IMR-90 (cell line): ENCODE measurements around the gene PTCD1. TPM values are rescaled to one million over a fixed set of nuclear protein-coding genes. Genes with fewer than 3 reads are reported as not detected.
A peak's percentile ranks its signal among the peaks of the same experiment; 100 is the strongest.

ENCODE experiments used
- ATAC-seq: fragments of 200-7000 bp; cut with Tn5 transposase; 2 replicates; pipeline ENCODE4 v1.9.1; 2020; ENCODE audit warnings: low read depth, mild to moderate bottlenecking, moderate library complexity
- BruUV-seq: library from RNA; stranded (reverse); fragments of 400-500 nt; replicated peaks from 2 replicates; lab custom pipeline; 2021; lab: Mats Ljungman, UMichigan
- CTCF ChIA-PET: fragments of 300-600 bp; formaldehyde crosslinking; extraction: SDS; loops from one replicate; lab custom pipeline; 2021; ENCODE audit warnings: antibody characterized with exemption; lab: Yijun Ruan, JAX
- POLR2A ChIA-PET: fragments of 300-600 bp; sonication (Branson Sonifier 250); formaldehyde crosslinking; loops from one replicate; lab custom pipeline; 2022; ENCODE audit warnings: antibody characterized with exemption; ENCODE audit not compliant: unreplicated experiment; lab: Charles Lee
- DNase-seq: peaks from one replicate; pipeline ENCODE4 v3.0.0; 2013
- H2AFZ ChIP-seq: replicated peaks from 2 replicates; pipeline ENCODE3; 2013; ENCODE audit warnings: low read length, mild to moderate bottlenecking; ENCODE audit not compliant: poor library complexity
- H2AK5ac ChIP-seq: 2 replicates; pipeline ENCODE4 v1.6.1; 2013; ENCODE audit warnings: low read depth, low read length, inconsistent platforms
- H2AK9ac ChIP-seq: replicated peaks from 2 replicates; pipeline ENCODE3; 2013; ENCODE audit warnings: mild to moderate bottlenecking, low read depth, low read length, moderate library complexity; ENCODE audit not compliant: poor library complexity
- H2BK120ac ChIP-seq: 2 replicates; pipeline ENCODE4 v1.6.1; 2013; ENCODE audit warnings: low read depth, low read length, inconsistent platforms
- H2BK15ac ChIP-seq: 3 replicates; pipeline ENCODE4 v1.6.1; 2013; ENCODE audit warnings: low read depth, low read length, inconsistent platforms
- H2BK20ac ChIP-seq: 2 replicates; pipeline ENCODE4 v1.6.1; 2013; ENCODE audit warnings: low read depth, mild to moderate bottlenecking, inconsistent platforms, low read length, moderate library complexity
- H2BK5ac ChIP-seq: 2 replicates; pipeline ENCODE4 v1.6.1; 2013; ENCODE audit warnings: mild to moderate bottlenecking, low read depth, low read length, inconsistent platforms; ENCODE audit not compliant: poor library complexity, severe bottlenecking
- H3K14ac ChIP-seq: replicated peaks from 2 replicates; pipeline ENCODE4 v1.6.1; 2013; ENCODE audit warnings: low read depth, low read length, inconsistent platforms
- H3K18ac ChIP-seq: 2 replicates; pipeline ENCODE4 v1.6.1; 2013; ENCODE audit warnings: low read depth, low read length, control low read depth
- H3K23ac ChIP-seq: 2 replicates; pipeline ENCODE4 v1.6.1; 2013; ENCODE audit warnings: low read depth, low read length, inconsistent platforms
- H3K27ac ChIP-seq: 2 replicates; pipeline ENCODE4 v1.5.1; 2013; ENCODE audit warnings: mild to moderate bottlenecking, control low read depth, low read length; ENCODE audit not compliant: insufficient read depth
- H3K27me3 ChIP-seq: 2 replicates; pipeline ENCODE4 v1.6.1; 2013; ENCODE audit warnings: low read length; ENCODE audit not compliant: control insufficient read depth, insufficient read depth
- H3K36me3 ChIP-seq: 2 replicates; pipeline ENCODE4 v1.6.1; 2013; ENCODE audit warnings: low read length, mixed read lengths; ENCODE audit not compliant: control insufficient read depth, insufficient read depth
- H3K4ac ChIP-seq: 2 replicates; pipeline ENCODE4 v1.6.1; 2013; ENCODE audit warnings: low read depth, low read length, inconsistent platforms
- H3K4me1 ChIP-seq: 2 replicates; pipeline ENCODE4 v1.6.1; 2013; ENCODE audit warnings: low read length, mixed read lengths; ENCODE audit not compliant: control insufficient read depth, insufficient read depth
- H3K4me2 ChIP-seq: 2 replicates; pipeline ENCODE4 v1.6.1; 2013; ENCODE audit warnings: low read depth, mild to moderate bottlenecking, control low read depth, low read length, moderate library complexity
- H3K4me3 ChIP-seq: 2 replicates; pipeline ENCODE4 v1.5.1; 2013; ENCODE audit warnings: low read depth, mild to moderate bottlenecking, control low read depth, low read length, moderate library complexity; ENCODE audit not compliant: insufficient read depth
- H3K56ac ChIP-seq: 2 replicates; pipeline ENCODE4 v1.6.1; 2013; ENCODE audit warnings: low read length, inconsistent platforms; ENCODE audit not compliant: insufficient read depth; ENCODE audit errors: extremely low read depth
- H3K79me1 ChIP-seq, 2 experiments: 2 replicates each; pipeline ENCODE4 v1.6.1; 2013; ENCODE audit warnings: low read length in 2 of 2, inconsistent platforms in 1 of 2, low read depth in 1 of 2
- H3K9ac ChIP-seq: 2 replicates; pipeline ENCODE4 v1.6.1; 2013; ENCODE audit warnings: low read depth, low read length, control low read depth
- H3K9me1 ChIP-seq: 2 replicates; pipeline ENCODE4 v1.6.1; 2013; ENCODE audit warnings: low read length, inconsistent platforms; ENCODE audit not compliant: insufficient read depth
- H3K9me3 ChIP-seq: 2 replicates; pipeline ENCODE4 v1.6.1; 2013; ENCODE audit warnings: low read length; ENCODE audit not compliant: control insufficient read depth, insufficient read depth
- H4K20me1 ChIP-seq: 2 replicates; pipeline ENCODE4 v1.6.1; 2013; ENCODE audit warnings: low read length, inconsistent platforms; ENCODE audit not compliant: insufficient read depth
- H4K5ac ChIP-seq: 2 replicates; pipeline ENCODE4 v1.6.1; 2013; ENCODE audit warnings: mild to moderate bottlenecking, low read depth, low read length, control low read depth
- H4K8ac ChIP-seq, 2 experiments: 2 replicates each; pipeline ENCODE4 v1.6.1; 2013; ENCODE audit warnings: low read depth in 2 of 2, low read length in 2 of 2, control low read depth in 1 of 2, inconsistent platforms in 1 of 2
- H4K91ac ChIP-seq: 2 replicates; pipeline ENCODE4 v1.6.1; 2013; ENCODE audit warnings: low read depth, low read length, inconsistent platforms; ENCODE audit not compliant: insufficient read depth
- CEBPB ChIP-seq: IDR thresholded peaks from 2 replicates; pipeline ENCODE4 v1.6.1; 2012; ENCODE audit warnings: low read depth, low read length, improper control_type of control experiment
- CHD1 ChIP-seq: IDR thresholded peaks from 2 replicates; pipeline ENCODE4 v1.6.1; 2012; ENCODE audit warnings: low read depth, low read length, improper control_type of control experiment
- CTCF ChIP-seq: conservative IDR thresholded peaks from 2 replicates; pipeline ENCODE4 v1.5.1; 2012; ENCODE audit warnings: mild to moderate bottlenecking, low read depth, low read length, improper control_type of control experiment
- ELK1 ChIP-seq: fragments of 150-350 bp; IDR thresholded peaks from 2 replicates; pipeline ENCODE4 v1.6.1; 2016; ENCODE audit warnings: low read depth, mild to moderate bottlenecking, low read length, moderate library complexity, borderline replicate concordance
- FOS ChIP-seq: fragments of 150-350 bp; IDR thresholded peaks from 2 replicates; pipeline ENCODE4 v1.6.1; 2016; ENCODE audit warnings: low read depth, low read length
- MAFK ChIP-seq: IDR thresholded peaks from 2 replicates; pipeline ENCODE4 v1.6.1; 2012; ENCODE audit warnings: low read depth, low read length, improper control_type of control experiment
- MAZ ChIP-seq: IDR thresholded peaks from 2 replicates; pipeline ENCODE4 v1.6.1; 2012; ENCODE audit warnings: low read depth, mild to moderate bottlenecking, low read length, improper control_type of control experiment, moderate library complexity, borderline replicate concordance
- MXI1 ChIP-seq: IDR thresholded peaks from 2 replicates; pipeline ENCODE4 v1.6.1; 2012; ENCODE audit warnings: low read depth, mild to moderate bottlenecking, low read length, moderate library complexity, borderline replicate concordance
- NFE2L2 ChIP-seq: fragments of 150-350 bp; IDR thresholded peaks from 2 replicates; pipeline ENCODE4 v1.6.1; 2016; ENCODE audit warnings: low read depth, mild to moderate bottlenecking, low read length
- RCOR1 ChIP-seq: IDR thresholded peaks from 2 replicates; pipeline ENCODE4 v1.6.1; 2012; ENCODE audit warnings: mild to moderate bottlenecking, low read length, improper control_type of control experiment; ENCODE audit not compliant: insufficient replicate concordance
- RFX5 ChIP-seq: IDR thresholded peaks from 2 replicates; pipeline ENCODE4 v1.8.0; 2012; ENCODE audit warnings: low read depth, mild to moderate bottlenecking, low read length, moderate library complexity
- SMC3 ChIP-seq: fragments of 150-350 bp; IDR thresholded peaks from 2 replicates; pipeline ENCODE4 v1.6.1; 2016; ENCODE audit warnings: low read depth, mild to moderate bottlenecking, antibody characterized with exemption, low read length, moderate library complexity
- USF2 ChIP-seq: fragments of 150-350 bp; IDR thresholded peaks from 2 replicates; pipeline ENCODE4 v1.6.1; 2017; ENCODE audit warnings: mild to moderate bottlenecking, antibody characterized with exemption, low read length, low read depth
- WGBS, 2 experiments: methylation state at CpG; one replicate each; pipeline versions ENCODE4 v1.1.5 to v1.1.7; 2013; ENCODE audit warnings: missing lambda C conversion rate in 2 of 2; ENCODE audit not compliant: insufficient read length in 1 of 2; ENCODE audit errors: extremely low coverage in 2 of 2; 5-methylcytosine and 5-hydroxymethylcytosine counted together
- dilution Hi-C: fragments of 300-500 bp; cut with HindIII; formaldehyde crosslinking; loops from one replicate; pipeline ENCODE4 v1.14.3; 2018; ENCODE audit warnings: low sequenced_read_pairs; ENCODE audit not compliant: unreplicated experiment
- in situ Hi-C: fragments of 300-500 bp; cut with MboI; formaldehyde crosslinking; loops from 3 replicates; pipeline ENCODE4 v1.14.3; 2019; ENCODE audit warnings: low sequenced_read_pairs, inconsistent platforms, mixed read lengths
- intact Hi-C: fragments of 100-400 bp; cut with micrococcal nuclease; formaldehyde crosslinking; loops from 2 replicates; pipeline ENCODE4 v1.10.0; 2022
- polyA plus RNA-seq, 3 experiments: library from polyadenylated mRNA; depleted of rRNA; stranded (reverse); fragments of >200 nt; gene quantifications; 2 replicates each; pipeline ENCODE4 v1.2.3, GENCODE V29; 2012; ENCODE audit warnings: low replicate concordance in 1 of 3
- total RNA-seq: library from RNA; depleted of rRNA; stranded (reverse); fragments of >200 nt; gene quantifications from 2 replicates; pipeline ENCODE4 v1.2.3, GENCODE V29; 2012

PTCD1 gene
- total and polyA plus RNA-seq, 2 of the 4 experiments (the other 2 are of a cell fraction), result 2.2 to 4.0 TPM

DNA sequence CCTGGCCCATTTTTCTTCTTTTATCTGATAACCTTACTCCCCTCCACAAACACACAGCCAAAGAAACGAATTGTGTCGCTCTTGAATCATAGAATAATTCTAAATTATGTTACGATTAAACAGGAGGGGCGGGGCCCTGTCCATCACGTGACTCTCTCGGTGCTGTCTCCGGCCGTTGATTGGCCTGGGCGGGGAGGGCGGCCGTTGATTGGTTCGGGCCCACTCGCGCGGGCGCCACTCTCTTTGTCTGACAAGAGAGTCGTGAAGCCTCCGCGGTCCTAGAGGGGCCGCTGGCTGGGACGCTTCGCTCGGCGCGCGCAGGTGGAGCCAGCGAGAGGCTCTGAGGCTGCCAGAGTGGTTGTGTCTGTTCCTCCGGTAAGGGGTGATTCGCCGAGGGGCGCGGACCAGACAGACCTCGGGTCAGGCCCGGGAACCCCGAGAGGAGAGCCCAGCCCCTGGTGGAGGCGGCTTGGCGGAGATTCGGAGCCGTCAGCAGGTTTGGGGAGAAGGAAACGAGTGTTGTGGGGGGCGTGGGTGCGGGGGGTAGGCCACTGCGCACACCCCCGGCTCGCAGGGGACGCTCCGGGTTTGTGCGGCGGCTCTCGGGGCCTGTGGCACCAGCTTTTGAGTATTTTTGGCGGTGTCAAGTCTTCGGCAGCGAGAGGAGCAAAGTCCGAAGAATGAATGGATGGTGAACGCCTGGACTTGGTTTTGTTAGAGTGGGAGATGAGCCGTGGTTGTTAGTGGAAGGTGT, 34.1 kb upstream of the PTCD1 start, which contains the start of gene ZNF789:
Gene ZNF789, plus strand, starts transcription at position 330 of the 754 bp plus-strand sequence. CDS start 3,567 bp downstream, outside the sequence.
- Histone ChIP-seq H3K9ac (peak within 1 kb of the TSS; percentile 79), H3K36me3 (no peaks in the 10 kb centered on the region; the same call in 1 of the 2 replicates), H3K4me2 (peak within 1 kb of the TSS; percentile 97), H3K14ac (peak within 1 kb of the TSS; percentile 92), H3K18ac (0 out of 2 replicates have a peak within 1 kb of the TSS, but pooled peaks have one; percentile 11), H3K4me3 (peak within 1 kb of the TSS; percentile 80), H4K91ac (no peak within 1 kb of the TSS; the same call in 1 of the 2 replicates), H2BK20ac (no peak within 1 kb of the TSS), H2AK9ac (peak within 1 kb of the TSS; percentile 96), H2BK5ac (peak within 1 kb of the TSS; percentile 51), H4K20me1 (no peaks in the 10 kb centered on the region), H3K56ac (peak within 1 kb of the TSS; percentile 76; the same call in 1 of the 2 replicates), H4K5ac (peak within 1 kb of the TSS; percentile 73), H3K27ac (peak within 1 kb of the TSS; percentile 57), H2AFZ (peak within 1 kb of the TSS; percentile 98), H3K27me3 (no peaks in the 10 kb centered on the region), H3K4ac (peak within 1 kb of the TSS; percentile 81), H3K79me1 (peaks cover 16 to 24% of the 10 kb centered on the region in 2 experiments), H4K8ac (peak within 1 kb of the TSS; percentile 36 to 98; a peak in 2 of 4 replicates), H2BK120ac (no peak within 1 kb of the TSS), H3K4me1 (0 out of 2 replicates have a peak, but pooled peaks cover 2% of the 10 kb centered on the region), H2AK5ac (peak within 1 kb of the TSS; percentile 46; the same call in 1 of the 2 replicates), H2BK15ac (no peak within 1 kb of the TSS), H3K9me3 (no peaks in the 10 kb centered on the region), H3K23ac (peak within 1 kb of the TSS; percentile 75; the same call in 1 of the 2 replicates), H3K9me1 (peaks cover 3% of the 10 kb centered on the region; the same call in 1 of the 2 replicates)
- DNase-seq, result peak; percentile 94
- ChIA-PET CTCF (no interaction called here), POLR2A (no interaction called here)
- intact Hi-C loops (loop anchor here (1.0 kb wide), 1 partner anchor 28 kb away; the partner anchor contains the start of gene ZNF394), in situ Hi-C loops (no loop called here), dilution Hi-C loops (no loop called here)
- peak; percentile 98 for ATAC-seq
- no TSS peak for BruUV-seq
- WGBS, 2 experiments, result 1% methylated on average over 29 of the region's 56 CpGs; no CpG with 5 or more reads in 1 of the 2 experiments
- no peak for TF ChIP-seq RCOR1
- TF ChIP-seq CEBPB, result no peak
- TF ChIP-seq MAZ, result no peak
- peak; percentile 56 for TF ChIP-seq FOS
- TF ChIP-seq MXI1, result peak; percentile 49; the same call in 1 of the 2 replicates
- TF ChIP-seq USF2, result peak; percentile 99
- no peak for TF ChIP-seq MAFK
- TF ChIP-seq NFE2L2, result no peak
- TF ChIP-seq CTCF, result no peak; the same call in 1 of the 2 replicates
- TF ChIP-seq SMC3, result no peak
- TF ChIP-seq ELK1, result no peak
- no peak for TF ChIP-seq RFX5
- no peak for TF ChIP-seq CHD1
